Mammary microvascular endothelial cell (primary cell): ENCODE measurements around the gene KCND2. TPM values are rescaled to one million over a fixed set of nuclear protein-coding genes. Genes with fewer than 3 reads are reported as not detected.

Experiments
- total RNA-seq: library from RNA; depleted of rRNA; stranded (reverse); fragments of >200 nt; gene quantifications from 2 replicates; pipeline ENCODE4 v1.2.3, GENCODE V29; 2015

KCND2 gene
- total RNA-seq: 0.05 TPM in 1 of 2 replicates, not detected in the other

GRCh38 chr7:120272701-120273475 lies at the start of gene KCND2:
TSS of gene KCND2 (plus strand) at chr7:120273175.

